HepG2 (cell line): ENCODE measurements around the gene MED4. TPM values are rescaled to one million over a fixed set of nuclear protein-coding genes. Genes with fewer than 3 reads are reported as not detected.

Experiments used
- FOXO1 ChIP-seq: sonication (generic); formaldehyde crosslinking; IDR thresholded peaks from 2 replicates; pipeline ENCODE4 v1.4.0; 2020; ENCODE audit warnings: missing genetic modification reagents
- HMGA1 ChIP-seq: sonication (generic); formaldehyde crosslinking; conservative IDR thresholded peaks from 2 replicates; pipeline ENCODE4 v1.4.0; 2020; ENCODE audit warnings: missing genetic modification reagents
- HNRNPLL ChIP-seq: fragments of 200-400 bp; formaldehyde crosslinking; IDR thresholded peaks from 2 replicates; pipeline ENCODE4 v1.6.1; 2017; ENCODE audit warnings: mild to moderate bottlenecking, low read depth, low read length; ENCODE audit not compliant: poor library complexity, severe bottlenecking
- MED13 ChIP-seq: sonication (generic); formaldehyde crosslinking; IDR thresholded peaks from 2 replicates; pipeline ENCODE4 v1.5.0; 2020; ENCODE audit warnings: missing genetic modification reagents
- NBN ChIP-seq: fragments of 450-650 bp; conservative IDR thresholded peaks from 2 replicates; pipeline ENCODE4 v1.6.1; 2017
- POGK ChIP-seq: sonication (generic); formaldehyde crosslinking; conservative IDR thresholded peaks from 2 replicates; pipeline ENCODE4 v1.8.0; 2022; ENCODE audit warnings: mild to moderate bottlenecking, moderate library complexity, missing genetic modification reagents
- SNAPC4 ChIP-seq: sonication (generic); formaldehyde crosslinking; IDR thresholded peaks from 2 replicates; pipeline ENCODE4 v1.4.0; 2020; ENCODE audit warnings: mild to moderate bottlenecking, missing genetic modification reagents
- YEATS2 ChIP-seq: sonication (generic); formaldehyde crosslinking; IDR thresholded peaks from 2 replicates; pipeline ENCODE4 v1.4.0; 2020; ENCODE audit warnings: missing genetic modification reagents, borderline replicate concordance
- ZBTB43 ChIP-seq: sonication (generic); formaldehyde crosslinking; conservative IDR thresholded peaks from 2 replicates; pipeline ENCODE4 v1.4.0; 2020; ENCODE audit warnings: missing genetic modification reagents
- ZNF687 ChIP-seq: sonication (generic); formaldehyde crosslinking; IDR thresholded peaks from 2 replicates; pipeline ENCODE4 v1.5.1; 2020; ENCODE audit warnings: mild to moderate bottlenecking, missing genetic modification reagents, moderate library complexity
- ZNF788 ChIP-seq: sonication (generic); formaldehyde crosslinking; IDR thresholded peaks from 2 replicates; pipeline ENCODE4 v1.5.0; 2020; ENCODE audit warnings: mild to moderate bottlenecking, missing genetic modification reagents, borderline replicate concordance
- polyA plus RNA-seq, 8 experiments: library from polyadenylated mRNA; depleted of rRNA in 3 of 8; stranded (reverse) in 7 of 8; unstranded in 1 of 8; fragments of >200 nt; fragmentation: Illumina TruSeq in 4 of 8; extraction: Trizol in 4 of 8; gene quantifications; 2 replicates each; pipeline versions ENCODE4 v1.2.1 to v1.2.3, GENCODE V29; 2011 to 2016; ENCODE audit warnings: low read depth in 4 of 8, missing spikeins in 1 of 8, mixed read lengths in 1 of 8; ENCODE audit not compliant: insufficient read depth in 1 of 8
- total RNA-seq, 5 experiments: library from RNA; depleted of rRNA; stranded (reverse); fragments of >200 nt; fragmentation: Illumina TruSeq; extraction: Trizol; gene quantifications; 2 replicates each; pipeline ENCODE4 v1.2.3, GENCODE V29; 2016; ENCODE audit warnings: low read depth in 1 of 5
- TF ChIP-seq, protein P1 (sequence below): sonication (generic); formaldehyde crosslinking; IDR thresholded peaks from 2 replicates; pipeline ENCODE4 v1.5.0; 2020; ENCODE audit warnings: mild to moderate bottlenecking, missing genetic modification reagents

MED4 gene
- total and polyA plus RNA-seq, 2 of the 13 experiments (the other 11 are each of a cell fraction or from before 2014, with no cell fraction given): 49.4 to 57.8 TPM

GRCh38 chr13:48094781-48095502 is at the start of gene MED4 (continued):
- TF ChIP-seq, protein P1, sequence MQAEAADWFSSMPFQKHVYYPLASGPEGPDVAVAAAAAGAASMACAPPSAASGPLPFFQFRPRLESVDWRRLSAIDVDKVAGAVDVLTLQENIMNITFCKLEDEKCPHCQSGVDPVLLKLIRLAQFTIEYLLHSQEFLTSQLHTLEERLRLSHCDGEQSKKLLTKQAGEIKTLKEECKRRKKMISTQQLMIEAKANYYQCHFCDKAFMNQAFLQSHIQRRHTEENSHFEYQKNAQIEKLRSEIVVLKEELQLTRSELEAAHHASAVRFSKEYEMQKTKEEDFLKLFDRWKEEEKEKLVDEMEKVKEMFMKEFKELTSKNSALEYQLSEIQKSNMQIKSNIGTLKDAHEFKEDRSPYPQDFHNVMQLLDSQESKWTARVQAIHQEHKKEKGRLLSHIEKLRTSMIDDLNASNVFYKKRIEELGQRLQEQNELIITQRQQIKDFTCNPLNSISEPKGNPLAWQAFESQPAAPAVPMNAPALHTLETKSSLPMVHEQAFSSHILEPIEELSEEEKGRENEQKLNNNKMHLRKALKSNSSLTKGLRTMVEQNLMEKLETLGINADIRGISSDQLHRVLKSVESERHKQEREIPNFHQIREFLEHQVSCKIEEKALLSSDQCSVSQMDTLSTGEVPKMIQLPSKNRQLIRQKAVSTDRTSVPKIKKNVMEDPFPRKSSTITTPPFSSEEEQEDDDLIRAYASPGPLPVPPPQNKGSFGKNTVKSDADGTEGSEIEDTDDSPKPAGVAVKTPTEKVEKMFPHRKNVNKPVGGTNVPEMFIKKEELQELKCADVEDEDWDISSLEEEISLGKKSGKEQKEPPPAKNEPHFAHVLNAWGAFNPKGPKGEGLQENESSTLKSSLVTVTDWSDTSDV (CRISPR knock-in tag): 0 out of 2 replicates have a peak, but pooled peaks have one; percentile 34
- peak; percentile 92 for TF ChIP-seq ZNF687 (CRISPR knock-in tag)
- TF ChIP-seq NBN: no peak
- peak; percentile 55; the same call in 1 of the 2 replicates for TF ChIP-seq POGK (CRISPR knock-in tag)
- no peak for TF ChIP-seq MED13 (CRISPR knock-in tag)
- TF ChIP-seq YEATS2 (CRISPR knock-in tag): peak; percentile 96
- TF ChIP-seq ZNF788 (CRISPR knock-in tag): 0 out of 2 replicates have a peak, but pooled peaks have one; percentile 89
- peak; percentile 68 for TF ChIP-seq FOXO1 (CRISPR knock-in tag)
- no peak for TF ChIP-seq ZBTB43 (CRISPR knock-in tag)
- TF ChIP-seq SNAPC4 (CRISPR knock-in tag): no peak; the same call in 1 of the 2 replicates
- peak; percentile 86 for TF ChIP-seq HNRNPLL
- no peak for TF ChIP-seq HMGA1 (CRISPR knock-in tag)
